ENCODE results near the gene MGAT4A. TPM values are rescaled to one million over a fixed set of nuclear protein-coding genes. Genes with fewer than 3 reads are reported as not detected.
A peak's percentile ranks its signal among the peaks of the same experiment; 100 is the strongest.

MGAT4A gene
- total RNA-seq, 1 donor from 2014 or later, result 1.7 TPM

GRCh38 chr2:98732430-98733051, 1.6 kb upstream of the MGAT4A start:
- no peak overlapping the region for H3K27ac Mint-ChIP-seq (ENCODE audit: unreplicated experiment)
- peaks cover 37% of the 10 kb centered on the region for H3K27me3 Mint-ChIP-seq (ENCODE audit: low read depth, unreplicated experiment)
- H3K9me3 Mint-ChIP-seq (ENCODE audit: unreplicated experiment), result no peaks in the 10 kb centered on the region

GRCh38 chr2:98731894-98732349, 990 bp upstream of the MGAT4A start:
- H3K27ac ChIP-seq (ENCODE audit: low read depth, low read length), result no peak overlapping the region
- peaks cover 42% of the 10 kb centered on the region for H3K27me3 Mint-ChIP-seq (ENCODE audit: low read depth, unreplicated experiment)
- H3K4me3 ChIP-seq (ENCODE audit: insufficient read depth, low read depth, low read length), result peak overlapping the region; percentile 58

More at GRCh38 chr2:98732430-98733051, 1.6 kb upstream of the MGAT4A start:
- Mint-ChIP-seq H3K36me3 (ENCODE audit: low read depth, unreplicated experiment) (no peaks in the 10 kb centered on the region), H3K4me3 (ENCODE audit: unreplicated experiment) (peak overlapping the region; percentile 5), H3K4me1 (ENCODE audit: low read depth, unreplicated experiment) (no peaks in the 10 kb centered on the region)
- FAIRE-seq, result no peak
- Histone ChIP-seq H4K20me1 (ENCODE audit: insufficient read depth, low read length) (no peaks in the 10 kb centered on the region), H3K27me3 (ENCODE audit: insufficient read depth, low read length) (peaks cover 35% of the 10 kb centered on the region), H3K9me3 (ENCODE audit: insufficient read depth, low read depth, low read length) (no peaks in the 10 kb centered on the region), H3K4me3 (ENCODE audit: insufficient read depth, low read depth, low read length) (no peak overlapping the region), H2AFZ (ENCODE audit: low read depth, low read length) (no peak overlapping the region), H3K36me3 (ENCODE audit: insufficient read depth, low read length) (no peaks in the 10 kb centered on the region), H3K4me2 (ENCODE audit: low read length) (no peak overlapping the region), H3K79me2 (ENCODE audit: insufficient read depth, low read length) (no peaks in the 10 kb centered on the region), H3K4me1 (ENCODE audit: insufficient read depth, low read length) (peaks cover 5% of the 10 kb centered on the region), H3K9ac (ENCODE audit: low read length) (no peak overlapping the region), H3K27ac (ENCODE audit: low read depth, low read length) (no peak overlapping the region)
- DNase-seq (ENCODE audit: low read depth), result no peak
- no peak for TF ChIP-seq CTCF (IDR thresholded peaks at IDR 0.05; ENCODE audit: insufficient read depth, low read depth, low read length)
- no peak for TF ChIP-seq EZH2 (IDR thresholded peaks at IDR 0.05; ENCODE audit: insufficient read depth, low read length)

More at GRCh38 chr2:98731894-98732349, 990 bp upstream of the MGAT4A start:
- FAIRE-seq (no peak), DNase-seq (ENCODE audit: low read depth) (no peak)
- Histone ChIP-seq H3K9me3 (ENCODE audit: insufficient read depth, low read depth, low read length) (no peaks in the 10 kb centered on the region), H4K20me1 (ENCODE audit: insufficient read depth, low read length) (no peaks in the 10 kb centered on the region), H3K4me2 (ENCODE audit: low read length) (peak overlapping the region; percentile 90), H3K4me1 (ENCODE audit: insufficient read depth, low read length) (peaks cover 5% of the 10 kb centered on the region), H3K27me3 (ENCODE audit: insufficient read depth, low read length) (peaks cover 40% of the 10 kb centered on the region), H3K79me2 (ENCODE audit: insufficient read depth, low read length) (no peaks in the 10 kb centered on the region), H3K9ac (ENCODE audit: low read length) (peak overlapping the region; percentile 68), H3K36me3 (ENCODE audit: insufficient read depth, low read length) (no peaks in the 10 kb centered on the region), H2AFZ (ENCODE audit: low read depth, low read length) (peak overlapping the region; percentile 83)
- TF ChIP-seq EZH2 (IDR thresholded peaks at IDR 0.05; ENCODE audit: insufficient read depth, low read length), result no peak
- no peak for TF ChIP-seq CTCF (IDR thresholded peaks at IDR 0.05; ENCODE audit: insufficient read depth, low read depth, low read length)
- peak overlapping the region; percentile 83 for H3K4me3 Mint-ChIP-seq (ENCODE audit: unreplicated experiment)
- no peaks in the 10 kb centered on the region for H3K4me1 Mint-ChIP-seq (ENCODE audit: low read depth, unreplicated experiment)
- H3K9me3 Mint-ChIP-seq (ENCODE audit: unreplicated experiment), result no peaks in the 10 kb centered on the region
- no peak overlapping the region for H3K27ac Mint-ChIP-seq (ENCODE audit: unreplicated experiment)
- no peaks in the 10 kb centered on the region for H3K36me3 Mint-ChIP-seq (ENCODE audit: low read depth, unreplicated experiment)

All from astrocyte (in vitro differentiated cells and primary cell).